ENCODE measurements around the gene CACNA1C.

CACNA1C gene

DNA sequence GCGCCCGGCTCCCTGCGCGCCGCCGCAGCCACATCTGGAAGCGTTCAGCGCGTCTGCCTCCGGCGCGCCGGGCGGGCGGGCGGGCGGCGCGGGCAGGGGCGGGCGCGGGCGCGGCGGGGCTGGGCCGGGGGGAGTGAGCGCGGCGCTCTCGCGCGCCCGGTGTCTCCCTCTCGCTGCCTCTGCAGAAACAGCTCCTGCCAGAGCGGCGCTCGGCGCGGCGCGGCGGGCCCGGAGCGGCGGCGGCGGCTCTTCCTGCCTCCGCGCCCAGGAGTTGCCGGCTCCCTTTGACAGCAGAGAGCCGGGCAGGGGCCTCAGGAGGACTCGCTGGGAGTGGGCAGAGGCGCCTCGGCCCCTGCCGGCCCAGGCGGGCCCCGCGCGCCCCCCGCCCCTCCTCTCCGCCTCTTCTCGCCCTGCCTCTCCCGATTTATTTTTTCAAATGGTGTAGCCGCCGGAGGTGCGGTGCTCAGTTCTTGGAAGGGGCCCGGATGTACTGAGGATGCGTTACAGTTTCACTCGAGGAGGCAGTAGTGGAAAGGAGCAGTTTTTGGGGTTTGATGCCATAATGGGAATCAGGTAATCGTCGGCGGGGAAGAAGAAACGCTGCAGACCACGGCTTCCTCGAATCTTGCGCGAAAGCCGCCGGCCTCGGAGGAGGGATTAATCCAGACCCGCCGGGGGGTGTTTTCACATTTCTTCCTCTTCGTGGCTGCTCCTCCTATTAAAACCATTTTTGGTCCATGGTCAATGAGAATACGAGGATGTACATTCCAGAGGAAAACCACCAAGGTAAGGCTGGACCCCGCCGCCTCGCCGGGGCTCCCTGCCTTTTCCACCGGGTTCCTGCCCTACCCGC lies at the start of gene CACNA1C:
CACNA1C (plus strand) TSS at position 162 of the 853 bp plus-strand sequence; CDS start at position 738, 576 bp downstream.
- DNase-seq: peak; percentile 69

DNA sequence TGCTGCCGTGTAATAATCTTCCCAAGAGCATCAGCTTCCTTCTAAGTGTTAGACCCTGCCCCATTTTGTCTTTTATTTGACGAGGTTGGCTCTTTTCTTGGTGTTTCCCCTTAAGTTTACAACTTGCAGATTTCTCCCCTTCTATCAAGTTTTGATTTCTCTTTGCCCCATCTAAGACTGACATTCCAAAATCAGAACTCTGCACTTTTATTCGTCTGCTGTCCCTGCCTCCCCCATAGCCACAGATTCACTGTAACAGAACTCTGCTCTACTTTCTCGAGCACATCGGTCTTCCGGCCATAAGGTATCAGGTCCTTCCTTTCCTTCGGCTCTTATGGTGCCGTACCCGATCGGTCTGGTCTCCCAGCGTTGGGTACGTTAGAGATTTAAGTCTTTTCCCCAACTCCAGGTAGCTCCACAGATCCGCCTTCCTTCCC lies 49.1 kb upstream of the CACNA1C start:
- DNase-seq: no peak

DNA sequence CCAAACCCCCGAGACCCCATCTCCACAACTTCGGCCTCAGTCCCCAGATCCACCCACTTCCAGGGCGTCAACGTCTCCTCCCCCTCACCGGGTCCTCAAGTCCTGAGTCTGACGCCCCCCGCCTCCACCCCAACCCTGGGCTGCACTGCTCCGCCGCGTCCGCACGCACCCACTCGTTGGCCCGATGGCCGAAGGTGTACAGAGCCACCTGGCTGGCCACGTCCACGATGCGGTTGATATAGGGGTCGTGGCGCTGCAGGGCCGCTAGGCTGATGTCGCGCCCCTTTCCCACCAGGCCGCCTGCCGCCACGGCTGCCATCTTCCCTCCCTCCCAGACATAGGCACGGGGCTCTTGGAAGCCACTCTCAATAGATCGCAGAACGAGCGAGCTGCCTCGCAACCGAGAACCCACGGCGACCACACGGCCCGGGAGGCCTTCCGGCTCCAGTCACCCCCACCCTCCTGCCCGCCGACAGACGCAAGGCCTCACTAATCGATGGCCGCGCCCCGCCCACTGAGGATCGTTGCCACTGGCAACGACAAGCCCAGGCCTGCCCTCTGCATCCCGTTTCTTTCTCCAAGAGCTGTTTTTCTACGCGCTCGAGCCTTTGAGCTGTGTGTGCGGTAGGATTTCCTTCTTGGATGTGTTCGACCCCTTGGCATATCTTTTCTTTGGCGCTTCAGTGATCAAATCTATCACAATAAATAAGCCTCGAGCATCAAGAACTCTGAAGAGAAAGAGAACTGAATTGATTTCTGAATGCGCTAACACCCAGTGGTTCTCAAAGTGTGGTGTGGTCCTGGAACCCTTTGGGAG lies 48.5 kb upstream of the CACNA1C start, which contains the start of gene DCP1B:
DCP1B (minus strand) TSS at position 345 of the 817 bp plus-strand sequence; CDS start at position 319, 26 bp downstream.
- peak; percentile 98 for DNase-seq

DNA sequence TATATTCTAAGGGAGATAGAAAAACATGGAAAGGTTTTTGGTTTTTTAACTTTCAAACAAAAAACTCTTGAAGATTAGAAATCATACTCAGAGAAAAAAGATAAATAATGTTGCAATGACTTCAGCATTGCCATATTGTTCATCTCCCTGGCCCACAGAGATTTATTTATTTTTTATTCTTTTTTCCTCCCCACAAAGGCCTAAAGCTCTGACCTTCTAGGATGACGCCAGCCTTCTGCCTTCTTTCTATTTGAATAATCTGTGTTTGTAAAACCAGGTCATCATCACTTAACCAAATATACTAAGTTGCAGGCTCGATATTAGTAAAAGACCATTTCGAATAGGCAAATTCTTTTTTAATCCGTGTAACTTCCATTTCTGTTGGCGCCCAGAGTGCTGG lies 44.1 kb upstream of the CACNA1C start:
- DNase-seq: no peak

DNA sequence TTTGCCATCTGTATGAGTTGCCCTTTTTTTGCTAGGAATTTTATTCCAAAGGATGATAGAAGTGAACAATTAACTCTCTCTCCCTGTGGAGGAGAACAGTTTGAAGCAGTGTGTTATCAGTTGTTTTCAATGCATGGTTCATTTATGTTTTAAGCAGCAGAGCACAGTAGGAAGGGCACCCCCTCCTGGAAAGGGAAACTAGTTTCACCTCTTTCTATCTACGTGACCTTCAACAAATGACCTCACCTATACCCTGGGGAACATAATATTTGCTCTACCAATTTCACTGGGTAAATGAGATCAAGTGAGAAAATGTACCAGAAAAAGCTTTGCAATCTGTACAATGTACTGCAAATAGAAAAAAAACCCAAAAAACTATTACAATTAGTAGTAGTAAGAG lies 43.2 kb upstream of the CACNA1C start:
- DNase-seq: peak; percentile 52

DNA sequence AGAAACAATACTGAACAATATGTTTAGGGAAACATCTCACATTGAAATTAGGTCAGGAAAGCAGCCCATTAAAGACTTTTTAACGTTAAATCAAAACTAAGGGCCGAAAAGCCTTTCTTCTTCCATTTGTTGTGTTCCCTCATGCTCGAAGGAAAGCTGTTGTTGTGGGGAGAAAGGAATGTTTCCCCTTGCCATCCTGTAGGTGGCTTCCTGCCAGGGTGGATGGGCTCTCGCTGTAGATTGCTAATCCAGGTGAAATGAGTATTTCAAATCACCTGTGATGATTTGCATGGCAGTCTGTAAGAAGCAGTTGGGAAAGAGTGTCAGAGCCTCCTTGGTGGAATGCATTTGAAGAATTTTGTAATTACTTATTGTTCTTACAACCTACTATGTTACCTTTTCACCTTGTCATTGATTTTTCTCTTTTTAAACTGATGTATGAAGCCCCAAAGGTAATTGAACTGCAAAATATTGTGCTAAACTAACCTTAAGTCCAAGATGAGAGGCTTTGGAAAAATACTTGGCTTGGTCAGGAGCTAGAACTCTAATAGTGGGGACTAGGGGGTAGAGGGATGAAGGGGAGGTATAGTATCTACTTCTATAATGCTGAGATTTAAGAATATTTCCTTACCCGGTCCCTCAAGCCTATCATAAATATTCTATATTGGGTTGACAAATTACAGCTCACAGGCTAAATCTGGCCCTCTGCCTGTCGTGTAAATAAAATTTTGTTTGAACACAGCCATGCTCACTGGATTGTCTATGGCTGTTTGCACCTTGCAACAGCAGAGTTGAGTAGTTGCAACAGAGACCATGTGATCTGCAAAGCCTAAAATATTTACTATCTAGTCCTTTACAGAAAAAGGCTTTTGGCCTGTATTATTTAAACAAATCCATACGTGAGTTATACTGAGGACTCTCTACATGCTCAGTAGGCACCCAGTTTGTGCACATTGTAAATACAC lies 40.9 kb upstream of the CACNA1C start:
- no peak for DNase-seq

DNA sequence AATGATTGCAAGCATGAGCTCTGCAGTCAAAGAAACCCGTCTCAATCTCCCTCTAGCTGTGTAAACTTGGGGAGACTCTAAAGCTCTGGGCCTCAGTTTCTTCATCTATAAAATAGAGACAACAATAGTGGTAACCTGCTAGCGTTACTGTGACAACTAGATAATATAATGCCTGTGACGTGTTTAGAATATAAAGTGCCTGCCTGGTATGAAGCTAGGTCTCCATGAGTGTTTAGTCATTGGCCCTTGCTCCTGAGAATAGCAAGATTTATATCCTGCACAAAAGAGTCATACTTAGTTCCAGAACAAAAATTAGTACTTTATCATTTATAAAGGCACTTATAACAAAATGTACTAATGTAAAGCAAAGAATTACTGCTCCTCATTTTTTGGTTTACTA lies 39.7 kb upstream of the CACNA1C start:
- no peak for DNase-seq

DNA sequence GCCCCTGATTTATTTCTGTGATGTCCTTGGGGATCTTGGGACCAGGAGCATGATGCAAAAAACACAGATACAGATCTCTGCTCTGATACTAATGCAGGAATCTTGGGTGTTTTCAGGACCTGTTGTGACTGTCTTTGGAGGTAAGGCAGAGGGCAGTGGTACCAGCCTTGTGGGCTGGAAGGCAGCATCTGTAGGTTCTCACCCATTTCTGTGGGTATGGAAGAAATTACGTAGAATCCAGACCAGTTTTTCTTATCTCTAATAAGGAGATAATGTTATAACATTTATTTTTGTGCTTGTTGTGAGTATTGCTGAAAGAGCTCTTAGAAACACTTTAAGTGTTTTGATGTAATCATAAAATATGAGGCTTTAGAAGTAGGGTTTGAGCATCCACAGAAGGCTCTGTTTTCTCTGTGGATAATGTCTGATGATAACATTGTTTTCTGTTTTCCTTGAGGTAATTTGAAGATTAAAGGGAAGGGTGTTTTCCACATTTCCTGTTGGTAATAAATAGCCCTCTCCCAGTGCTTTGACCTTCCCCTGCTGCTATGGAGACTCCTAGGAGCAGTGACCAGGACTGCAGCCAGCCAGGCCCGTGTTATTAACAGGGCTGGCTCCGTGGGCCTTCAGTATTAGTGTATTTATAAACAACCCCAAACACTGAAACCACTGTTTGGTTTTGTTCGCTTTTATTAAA lies 39.1 kb upstream of the CACNA1C start:
- DNase-seq: no peak

DNA sequence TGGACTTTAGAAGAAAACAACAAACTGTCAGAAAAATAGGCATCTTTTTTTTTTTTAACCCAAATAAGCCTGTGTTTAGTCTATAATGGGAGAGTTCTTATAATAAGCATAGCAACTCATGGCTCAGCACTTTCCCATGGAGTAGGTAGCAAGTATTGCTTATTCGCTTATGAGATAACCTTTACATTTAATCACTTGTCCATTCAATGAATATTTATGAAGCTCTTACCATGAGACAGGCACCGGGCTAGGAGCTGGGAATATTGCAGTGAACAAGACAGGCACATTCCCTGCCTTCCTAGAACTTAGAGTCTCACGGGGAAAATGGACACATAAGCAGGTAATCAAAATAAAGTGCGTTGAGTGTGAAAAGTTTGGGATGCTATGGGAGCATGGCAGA lies 38.6 kb upstream of the CACNA1C start:
- DNase-seq: no peak

DNA sequence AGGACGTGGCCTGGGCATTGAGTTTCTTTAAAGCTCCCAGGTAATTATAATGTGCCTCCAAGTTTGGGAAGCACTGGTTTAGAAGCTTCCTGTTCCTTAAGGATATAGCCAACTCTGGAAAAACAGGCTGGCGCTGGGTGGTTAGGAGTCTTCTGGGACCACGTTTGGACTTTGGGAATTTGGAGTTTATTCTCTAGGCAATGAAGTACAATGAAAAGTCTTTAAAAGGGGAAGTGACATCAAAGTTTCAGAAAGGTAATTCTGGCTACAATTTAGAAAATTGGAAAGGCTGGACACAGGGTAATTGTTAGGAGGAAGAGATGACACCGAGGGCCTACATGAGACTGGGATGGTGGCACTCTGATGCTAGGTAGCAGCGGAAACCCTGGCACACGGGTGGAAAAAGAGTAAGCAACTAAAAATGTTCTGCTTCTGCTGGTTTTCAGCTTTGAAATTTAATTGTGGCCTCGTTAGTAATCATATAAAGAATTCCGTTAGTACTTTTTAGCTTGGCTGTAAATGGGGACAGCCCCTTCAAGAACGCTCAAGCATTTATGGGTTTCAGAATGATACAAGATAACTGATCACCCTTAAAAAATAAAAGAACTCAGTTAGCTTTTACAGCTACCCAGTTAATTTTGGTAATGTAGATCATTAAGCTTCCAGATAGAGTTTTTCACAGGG lies 35.8 kb upstream of the CACNA1C start:
- DNase-seq: no peak

DNA sequence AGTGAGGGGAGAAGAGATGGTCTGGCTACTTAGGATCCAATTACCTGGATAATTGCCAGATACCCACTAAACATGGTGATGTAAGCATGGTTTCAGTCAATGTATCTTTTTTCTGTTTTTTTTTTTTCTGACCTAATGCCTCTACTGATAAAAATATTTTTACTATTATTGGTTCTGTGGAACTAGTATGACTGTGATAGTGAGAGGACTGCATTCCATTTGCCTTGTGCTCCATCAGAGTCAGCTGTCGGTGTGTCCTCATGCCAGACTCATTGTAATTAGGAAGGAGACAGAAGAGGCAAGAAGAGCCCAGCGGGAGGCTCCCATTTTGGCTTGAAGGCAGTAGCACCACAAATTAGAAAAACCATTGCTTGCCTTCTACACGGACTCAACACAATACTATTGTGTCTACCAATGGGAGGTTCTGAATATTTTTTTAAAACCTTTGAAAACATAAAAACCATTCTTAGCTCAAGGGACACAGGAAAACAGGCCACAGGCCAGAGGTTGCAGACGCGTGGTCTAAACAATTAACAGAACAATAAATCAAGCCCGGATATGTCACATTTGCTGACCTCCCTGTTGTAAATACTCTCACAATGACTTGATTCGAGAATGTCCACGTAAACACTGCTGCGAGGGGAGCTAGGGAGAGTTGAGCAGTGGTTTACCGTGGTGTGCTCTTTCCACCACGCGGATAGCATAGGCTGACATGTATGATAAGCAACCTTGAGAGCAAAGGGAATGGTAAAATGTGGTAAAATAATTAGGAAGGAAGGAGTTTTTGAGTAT lies 35.0 kb upstream of the CACNA1C start:
- DNase-seq: no peak

DNA sequence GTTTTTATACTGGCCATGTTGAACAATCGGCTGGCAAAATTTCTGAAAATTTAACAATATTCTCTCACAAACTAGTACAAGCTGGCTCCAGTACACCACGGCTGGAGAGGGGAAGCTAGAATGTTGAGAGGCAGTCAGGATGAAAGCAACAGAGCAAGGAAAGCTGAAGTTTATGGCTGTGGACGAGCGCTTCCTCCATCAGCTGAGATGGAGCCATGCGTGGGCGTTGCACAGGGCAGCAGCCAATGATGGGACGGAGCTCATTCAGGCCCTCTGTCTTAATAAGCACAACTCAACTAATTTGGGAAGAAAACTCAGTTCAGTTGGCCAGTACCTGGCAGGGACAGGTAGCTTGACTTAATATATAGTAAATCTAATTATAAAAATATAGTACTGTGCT lies 34.4 kb upstream of the CACNA1C start:
- DNase-seq: no peak

DNA sequence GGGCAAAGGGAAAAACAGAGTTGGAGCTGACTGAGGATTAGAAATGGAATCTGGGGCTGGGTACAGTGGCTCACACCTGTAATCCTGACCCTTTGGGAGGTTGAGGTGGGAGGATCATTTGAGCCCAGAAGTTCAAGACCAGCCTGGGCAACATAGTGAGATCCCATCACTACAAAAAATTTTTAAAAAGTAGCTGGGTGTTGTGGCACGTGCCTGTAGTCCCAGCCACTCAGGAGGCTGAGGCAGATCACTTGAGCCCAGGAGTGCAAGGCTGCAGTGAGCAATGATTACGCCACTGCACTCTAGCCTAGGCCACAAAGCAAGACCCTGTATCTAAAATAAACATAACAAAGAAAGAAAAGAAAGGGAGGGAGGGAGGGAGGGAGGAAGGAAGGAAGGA lies 33.7 kb upstream of the CACNA1C start:
- DNase-seq: no peak

DNA sequence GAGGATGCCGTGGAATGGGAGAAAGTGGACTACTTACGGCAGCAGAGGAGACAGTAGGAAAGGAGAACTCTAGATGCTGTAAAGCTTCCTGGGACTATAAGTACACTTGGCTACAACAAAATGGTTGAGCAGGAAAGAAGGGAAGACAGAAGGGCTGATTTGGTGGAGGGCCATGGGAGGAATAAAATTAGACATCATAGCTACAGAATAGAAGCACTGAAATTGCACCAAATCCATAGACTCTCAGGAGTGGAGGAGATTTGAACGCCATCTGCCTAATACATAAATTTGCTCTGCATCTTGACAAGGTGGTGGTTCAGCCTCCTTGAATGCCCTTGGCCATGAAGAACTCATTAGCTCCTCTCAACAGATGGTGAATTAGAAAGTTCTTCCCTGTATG lies 32.3 kb upstream of the CACNA1C start:
- no peak for DNase-seq

DNA sequence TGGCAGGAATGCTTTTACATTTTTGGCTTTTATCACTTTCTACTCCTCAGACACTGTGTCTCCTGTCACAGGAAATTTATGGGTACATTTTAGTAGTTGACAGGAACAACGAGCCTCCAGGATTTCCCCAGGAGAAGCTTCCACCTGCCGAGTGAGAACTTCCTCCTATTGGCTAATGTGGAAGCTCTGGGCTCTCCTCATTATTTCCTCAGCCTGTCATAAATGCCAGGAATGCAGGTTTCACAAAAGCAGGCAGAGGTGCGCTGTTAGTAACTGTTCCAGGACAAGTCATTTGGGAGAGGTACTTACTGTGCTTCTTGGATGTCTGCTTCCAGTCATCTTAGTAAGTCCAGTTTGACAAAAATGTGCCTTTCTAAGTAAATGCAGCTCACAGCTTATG lies 29.4 kb upstream of the CACNA1C start:
- no peak for DNase-seq

DNA sequence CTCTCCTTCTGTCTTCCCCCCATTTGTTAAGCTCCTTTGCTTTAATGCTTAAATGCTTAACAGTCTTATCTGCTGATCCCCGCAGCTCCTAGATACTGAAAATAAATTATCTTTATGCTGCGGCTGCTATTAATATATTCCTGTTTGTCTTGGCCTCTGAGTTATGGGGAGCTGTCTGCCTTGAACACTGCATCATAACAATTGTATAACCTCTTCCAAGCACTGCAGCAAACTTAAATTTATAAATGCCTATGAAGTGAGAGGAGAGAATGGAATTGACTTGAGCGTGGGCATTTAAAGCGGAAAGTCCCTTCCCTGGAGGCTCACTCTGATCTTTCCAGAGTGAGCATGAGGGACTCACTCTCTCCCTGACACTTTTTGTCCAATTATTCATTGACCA lies 25.4 kb upstream of the CACNA1C start:
- DNase-seq: no peak

DNA sequence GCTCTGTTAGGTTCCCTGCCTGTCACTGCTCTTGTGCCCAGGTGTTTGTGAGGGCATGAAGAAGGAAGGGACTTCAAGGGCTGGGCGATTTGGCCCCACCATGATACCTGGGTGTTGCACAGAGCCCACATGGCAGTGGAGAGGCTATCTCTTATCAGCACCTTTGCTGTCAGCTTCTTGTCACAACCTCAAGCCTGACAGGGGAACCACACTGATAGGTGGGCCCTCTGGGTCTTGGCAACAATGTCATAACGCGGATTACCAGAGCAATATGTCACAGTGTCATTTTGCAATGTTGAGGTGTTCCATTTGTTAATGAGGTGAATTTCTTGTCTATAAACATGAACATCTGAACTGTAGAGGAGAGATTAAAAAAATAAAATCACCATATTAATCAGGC lies 22.9 kb upstream of the CACNA1C start:
- DNase-seq: peak; percentile 33

DNA sequence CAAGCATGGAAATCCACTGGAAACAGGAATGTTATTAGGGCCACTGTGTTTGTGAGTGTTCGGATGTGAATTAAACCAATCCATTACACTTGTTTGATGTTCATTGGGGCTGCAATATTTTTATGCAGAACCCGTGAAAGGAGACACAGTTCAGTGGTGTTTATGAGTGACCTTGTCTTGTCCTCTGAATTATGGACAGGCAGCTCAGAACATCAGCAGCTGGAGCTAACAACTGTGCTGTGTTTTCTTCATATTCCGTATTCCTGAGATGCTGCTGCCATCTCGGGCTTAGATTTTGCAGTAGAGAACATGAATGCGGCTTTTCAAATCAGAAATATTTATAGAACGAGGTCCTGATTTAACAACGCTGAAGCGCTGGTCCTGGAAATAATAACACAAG lies 20.3 kb upstream of the CACNA1C start:
- no peak for DNase-seq

DNA sequence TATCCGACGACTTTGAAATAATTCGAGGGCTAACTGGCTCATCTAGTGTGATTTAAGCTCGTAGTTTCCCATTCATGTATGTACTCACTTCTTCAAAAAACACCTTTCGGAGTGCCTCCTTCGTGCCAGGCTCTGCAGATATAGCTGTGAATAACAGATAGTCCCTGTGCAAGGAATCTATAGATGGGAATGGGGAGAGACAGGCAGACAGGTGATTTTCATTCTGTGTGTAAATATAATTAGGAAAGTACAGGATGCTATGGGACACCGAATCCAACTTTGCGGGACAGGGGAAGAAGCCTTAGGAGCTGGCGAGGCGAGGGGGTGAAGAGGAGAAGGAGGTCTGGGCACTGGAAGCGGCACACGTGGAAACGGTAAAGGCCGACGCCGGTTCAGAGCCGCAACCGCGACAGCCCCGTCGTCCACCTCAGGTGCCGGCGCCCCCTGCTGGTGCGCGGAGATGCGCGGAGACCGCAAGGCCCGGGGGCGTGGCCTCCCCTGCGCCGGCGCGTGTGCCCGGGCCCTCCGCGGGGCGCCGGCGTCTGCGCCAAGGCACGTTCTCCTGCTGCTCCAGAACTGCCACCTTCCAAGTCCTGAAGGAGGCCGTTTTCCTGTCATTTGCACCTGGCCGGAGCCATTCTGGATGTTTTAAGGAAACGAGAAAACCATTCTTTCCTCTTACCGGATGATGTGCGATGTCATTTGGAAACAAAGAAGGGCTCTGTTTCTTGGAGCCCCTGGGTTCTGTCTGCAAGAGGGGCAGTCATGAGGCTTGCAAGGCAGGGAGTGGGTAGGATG lies 18.0 kb upstream of the CACNA1C start:
- peak; percentile 93 for DNase-seq
